ENCODE results near the gene GPLD1.
"Not testable (repeated sequence)": the region's sequence is repeated elsewhere in the genome, so short reads cannot be mapped to it uniquely, and the experiment has no call there.

The GPLD1 gene

GRCh38 chr6:24394061-24394779, 95.2 kb downstream of the GPLD1 start:
- Mint-ChIP-seq H3K27ac (no peak overlapping the region), H3K4me3 (no peak overlapping the region), H3K27me3 (peaks cover 41% of the 10 kb centered on the region), H3K4me1 (peaks cover 9% of the 10 kb centered on the region), H3K9me3 (peaks cover 5 to 6% of the 10 kb centered on the region in 2 donors)
- no peak for ATAC-seq
- DNase-seq, result no peak

- no peak overlapping the region for H3K4me3 Mint-ChIP-seq
- DNase-seq, result peak; percentile 22 to 53
- peaks cover 5 to 6% of the 10 kb centered on the region in 2 donors for H3K9me3 Mint-ChIP-seq
- peaks cover 19% of the 10 kb centered on the region for H3K27me3 Mint-ChIP-seq
- no peak overlapping the region for H3K27ac Mint-ChIP-seq
- peak; percentile 97 for ATAC-seq
- peaks cover 9% of the 10 kb centered on the region for H3K4me1 Mint-ChIP-seq
These were observed 97.5 kb downstream of the GPLD1 start for GRCh38 chr6:24391756-24392405.

DNA sequence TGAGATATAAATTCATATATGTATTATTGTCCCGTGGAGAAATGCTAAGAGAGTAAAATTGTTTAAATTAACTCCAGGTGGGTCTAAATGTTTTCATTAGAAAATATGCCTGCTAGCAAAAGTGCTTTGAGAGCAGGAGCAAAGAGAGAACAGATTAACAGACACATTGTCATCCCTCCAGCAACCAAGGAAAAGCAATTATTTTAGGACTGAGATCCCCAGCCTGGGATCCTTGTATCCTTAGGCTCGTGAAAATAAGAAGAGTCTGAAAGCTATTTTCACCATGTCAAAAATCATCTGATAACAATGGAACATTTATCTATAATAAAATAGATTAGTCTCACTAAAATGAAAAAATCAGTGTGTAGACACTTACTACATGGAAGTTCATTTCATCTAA, 98.2 kb downstream of the GPLD1 start:
- peaks cover 0 to under 1% of the 10 kb centered on the region in 2 donors for H3K9me3 Mint-ChIP-seq
- peaks cover 9% of the 10 kb centered on the region for H3K4me1 Mint-ChIP-seq

GRCh38 chr6:24387818-24388217, 101.6 kb downstream of the GPLD1 start:
- H3K9me3 Mint-ChIP-seq, result no peaks in the 10 kb centered on the region
- no peak overlapping the region for H3K4me3 Mint-ChIP-seq
- H3K4me1 Mint-ChIP-seq, result peaks cover 9% of the 10 kb centered on the region
- H3K27me3 Mint-ChIP-seq, result peaks cover 17% of the 10 kb centered on the region
- ATAC-seq (no peak), DNase-seq (no peak)
- H3K27ac Mint-ChIP-seq, result no peak overlapping the region

More for the DNA sequence above, 98.2 kb downstream of the GPLD1 start:
- Mint-ChIP-seq H3K27me3 (peaks cover 14% of the 10 kb centered on the region), H3K4me3 (no peak overlapping the region), H3K27ac (no peak overlapping the region)
- ATAC-seq (no peak), DNase-seq (no peak)

- ATAC-seq (no peak), DNase-seq (no peak)
- Mint-ChIP-seq H3K9me3 (no peaks in the 10 kb centered on the region), H3K27me3 (peaks cover 17% of the 10 kb centered on the region), H3K4me1 (no peaks in the 10 kb centered on the region), H3K4me3 (no peak overlapping the region), H3K27ac (no peak overlapping the region)
These were observed 103.7 kb downstream of the GPLD1 start for GRCh38 chr6:24385536-24386269.

- H3K27ac Mint-ChIP-seq, result not testable (repeated sequence)
These were observed 104.8 kb downstream of the GPLD1 start for GRCh38 chr6:24384369-24385130.

DNA sequence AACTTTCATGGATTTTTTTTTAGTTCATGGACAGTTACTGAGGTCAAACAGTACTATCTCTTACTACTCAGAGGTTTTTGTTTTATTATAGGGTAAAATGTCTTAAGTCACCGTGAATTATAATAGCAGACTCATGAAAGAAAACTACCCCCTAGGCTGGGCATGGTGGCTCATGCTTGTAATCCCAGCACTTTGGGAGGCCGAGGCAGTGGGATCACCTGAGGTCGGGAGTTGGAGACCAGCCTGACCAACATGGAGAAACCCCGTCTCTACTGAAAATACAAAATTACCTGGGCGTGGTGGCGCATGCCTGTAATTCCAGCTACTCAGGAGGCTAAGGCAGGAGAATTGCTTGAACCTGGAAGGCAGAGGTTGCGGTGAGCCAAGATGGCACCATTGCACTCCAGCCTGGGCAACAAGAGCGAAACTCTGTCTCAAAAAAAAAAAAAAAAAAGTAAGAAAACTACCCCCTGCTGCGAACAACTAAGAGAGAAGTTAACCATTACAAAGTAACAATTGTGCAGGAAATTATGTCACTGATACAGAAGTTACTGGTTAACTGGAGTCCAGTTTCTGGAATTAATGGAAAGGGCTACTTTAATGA, 106.4 kb downstream of the GPLD1 start:
- not testable (repeated sequence) for H3K9me3 Mint-ChIP-seq, H3K27ac Mint-ChIP-seq

More at GRCh38 chr6:24384369-24385130, 104.8 kb downstream of the GPLD1 start:
- not testable (repeated sequence) for ATAC-seq, H3K4me3 Mint-ChIP-seq, DNase-seq, H3K4me1 Mint-ChIP-seq, H3K9me3 Mint-ChIP-seq
- H3K27me3 Mint-ChIP-seq, result peaks cover 17% of the 10 kb centered on the region

GRCh38 chr6:24382220-24382540, 107.2 kb downstream of the GPLD1 start:
- Mint-ChIP-seq H3K9me3 (no peaks in the 10 kb centered on the region), H3K4me1 (no peaks in the 10 kb centered on the region), H3K4me3 (no peak overlapping the region), H3K27me3 (peaks cover 17% of the 10 kb centered on the region), H3K27ac (no peak overlapping the region)
- DNase-seq, result no peak
- ATAC-seq, result no peak

More for the DNA sequence above, 106.4 kb downstream of the GPLD1 start:
- not testable (repeated sequence) for DNase-seq, H3K4me3 Mint-ChIP-seq, H3K4me1 Mint-ChIP-seq, ATAC-seq
- peaks cover 17% of the 10 kb centered on the region for H3K27me3 Mint-ChIP-seq

DNA sequence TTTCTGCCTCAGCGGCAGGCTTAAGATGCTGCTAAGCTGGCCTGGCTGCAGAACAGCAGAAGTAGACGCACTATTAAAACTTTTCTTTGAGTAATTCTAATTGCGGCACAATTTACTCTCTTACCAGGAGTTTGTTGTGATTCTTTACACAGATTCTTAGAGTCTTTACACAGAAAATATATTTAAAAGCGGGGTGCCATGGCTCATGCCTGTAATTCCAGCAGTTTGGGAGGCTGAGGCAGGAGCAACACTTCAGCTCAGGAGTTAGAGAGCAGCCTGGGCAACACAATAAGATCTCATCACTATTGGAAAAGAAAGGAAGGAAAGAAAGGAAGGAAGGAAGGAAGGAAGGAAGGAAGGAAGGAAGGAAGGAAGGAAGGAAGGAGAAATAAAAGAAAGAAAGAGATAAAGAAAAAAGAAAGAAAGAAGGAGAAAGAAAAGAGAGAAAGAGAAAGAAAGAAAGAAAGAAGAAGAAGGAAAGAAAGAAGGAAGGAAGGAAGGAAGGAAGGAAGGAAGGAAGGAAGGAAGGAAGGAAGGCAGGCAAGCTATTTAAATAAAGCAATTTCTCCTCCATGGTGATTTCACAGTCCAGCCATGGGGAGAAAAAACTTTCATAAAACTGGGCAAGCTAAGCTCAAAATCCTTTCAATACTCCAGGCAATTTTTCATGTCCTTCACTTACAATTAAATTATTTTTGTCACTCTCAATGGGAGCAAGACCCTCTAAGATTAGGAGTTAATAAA, 107.7 kb downstream of the GPLD1 start:
- H3K4me1 Mint-ChIP-seq, result no peaks in the 10 kb centered on the region
- H3K9me3 Mint-ChIP-seq, result no peaks in the 10 kb centered on the region
- no peak overlapping the region for H3K4me3 Mint-ChIP-seq
- ATAC-seq, result no peak
- H3K27ac Mint-ChIP-seq, result no peak overlapping the region
- DNase-seq, result no peak
- peaks cover 17% of the 10 kb centered on the region for H3K27me3 Mint-ChIP-seq

DNA sequence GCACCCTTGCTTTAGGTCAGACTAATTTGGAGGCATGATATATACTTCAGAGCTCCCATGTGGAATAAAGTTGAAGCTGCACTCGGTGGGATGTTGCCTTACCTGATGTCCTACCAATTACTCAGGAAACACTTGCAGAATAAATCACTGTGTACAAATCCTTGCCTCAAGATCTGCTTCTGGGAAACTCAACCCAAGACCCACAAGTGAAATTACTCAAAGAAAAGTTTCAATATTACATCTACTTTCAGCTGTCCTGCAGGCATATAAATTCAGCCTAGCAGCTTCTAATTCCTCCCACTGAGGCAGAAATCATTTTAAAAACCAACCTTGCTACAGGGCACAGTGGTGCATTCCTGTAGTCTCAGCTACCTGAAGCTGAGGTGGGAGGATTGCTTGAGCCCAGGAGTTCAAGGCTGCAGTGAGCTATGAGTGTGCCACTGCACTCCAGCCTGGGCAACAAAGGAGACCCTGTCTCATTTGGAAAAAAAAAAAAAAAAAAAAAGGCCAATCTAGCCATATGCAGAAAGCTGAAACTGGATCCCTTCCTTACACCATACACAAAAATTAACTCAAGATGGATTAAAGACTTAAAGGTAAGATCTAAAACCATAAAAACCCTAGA, 110.8 kb downstream of the GPLD1 start:
- DNase-seq (no peak), ATAC-seq (no peak)
- Mint-ChIP-seq H3K4me3 (no peak overlapping the region), H3K4me1 (no peaks in the 10 kb centered on the region), H3K27ac (no peak overlapping the region), H3K27me3 (peaks cover 3% of the 10 kb centered on the region), H3K9me3 (no peaks in the 10 kb centered on the region)
